ENCODE measurements around the gene TMEM106B. TPM values are rescaled to one million over a fixed set of nuclear protein-coding genes. Genes with fewer than 3 reads are reported as not detected.

Gene TMEM106B
- total RNA-seq, 2 experiments from 2014 or later: 5.6 to 9.6 TPM

- Histone ChIP-seq H3K9me2 (ENCODE audit: insufficient read depth, low read length) (no peaks in the 10 kb centered on the region), H3K4me3 (ENCODE audit: low read depth, low read length, poor library complexity, severe bottlenecking) (no peak overlapping the region), H4K20me1 (ENCODE audit: insufficient read depth, low read length) (no peaks in the 10 kb centered on the region), H3K9me3 (ENCODE audit: low read length) (no peaks in the 10 kb centered on the region), H3K4me1 (ENCODE audit: insufficient read depth, low read length, poor library complexity, severe bottlenecking) (no peaks in the 10 kb centered on the region), H3K79me2 (ENCODE audit: insufficient read depth, low read depth, low read length) (no peaks in the 10 kb centered on the region), H2AFZ (ENCODE audit: low read length) (no peak overlapping the region), H3K4me2 (ENCODE audit: low read length) (no peak overlapping the region), H3K27ac (ENCODE audit: low read depth, low read length, poor library complexity, severe bottlenecking) (no peak overlapping the region), H3K36me3 (ENCODE audit: insufficient read depth, low read length) (no peaks in the 10 kb centered on the region)
- no peak for DNase-seq (ENCODE audit: low spot score)
- ChIA-PET CTCF (ENCODE audit: unreplicated experiment) (no interaction called here), POLR2A (no interaction called here)
- no TSS peak for BruUV-seq (replicated peaks)
- TF ChIP-seq EZH2phosphoT487 (IDR thresholded peaks at IDR 0.05; ENCODE audit: borderline replicate concordance, low read depth, low read length) (no peak), CTCF (conservative IDR thresholded peaks at IDR 0.05; ENCODE audit: low read length) (no peak)
- intact Hi-C loops (cut with micrococcal nuclease; ENCODE audit: unreplicated experiment): no loop called here
These were observed 69.9 kb downstream of the TMEM106B start for GRCh38 chr7:12281038-12281437.

GRCh38 chr7:12287901-12288300 is 76.8 kb downstream of the TMEM106B start:
- H3K36me3 ChIP-seq (ENCODE audit: insufficient read depth, low read length): no peaks in the 10 kb centered on the region
- H3K4me3 ChIP-seq (ENCODE audit: low read depth, low read length, poor library complexity, severe bottlenecking): no peak overlapping the region
- CTCF ChIA-PET (ENCODE audit: unreplicated experiment): no interaction called here
- H2AFZ ChIP-seq (ENCODE audit: low read length): no peak overlapping the region
- BruUV-seq (replicated peaks): no TSS peak
- intact Hi-C loops (cut with micrococcal nuclease; ENCODE audit: unreplicated experiment): no loop called here
- no peaks in the 10 kb centered on the region for H3K9me3 ChIP-seq (ENCODE audit: low read length)
- no peak overlapping the region for H3K4me2 ChIP-seq (ENCODE audit: low read length)
- no peaks in the 10 kb centered on the region for H3K4me1 ChIP-seq (ENCODE audit: insufficient read depth, low read length, poor library complexity, severe bottlenecking)
- no peak for DNase-seq (ENCODE audit: low spot score)
- POLR2A ChIA-PET: interaction anchor here (1.2 kb wide), 1 partner anchor 9 kb away, joined by 4 read pairs; no protein-coding TSS in a partner anchor
- TF ChIP-seq CTCF (conservative IDR thresholded peaks at IDR 0.05; ENCODE audit: low read length) (no peak), EZH2phosphoT487 (IDR thresholded peaks at IDR 0.05; ENCODE audit: borderline replicate concordance, low read depth, low read length) (no peak)
- no peaks in the 10 kb centered on the region for H4K20me1 ChIP-seq (ENCODE audit: insufficient read depth, low read length)
- no peaks in the 10 kb centered on the region for H3K79me2 ChIP-seq (ENCODE audit: insufficient read depth, low read depth, low read length)
- H3K9me2 ChIP-seq (ENCODE audit: insufficient read depth, low read length): no peaks in the 10 kb centered on the region
- no peak overlapping the region for H3K27ac ChIP-seq (ENCODE audit: low read depth, low read length, poor library complexity, severe bottlenecking)

GRCh38 chr7:12289996-12290395 is 78.9 kb downstream of the TMEM106B start:
- ChIA-PET POLR2A (no interaction called here), CTCF (ENCODE audit: unreplicated experiment) (no interaction called here)
- Histone ChIP-seq H3K9me3 (ENCODE audit: low read length) (no peaks in the 10 kb centered on the region), H3K4me1 (ENCODE audit: insufficient read depth, low read length, poor library complexity, severe bottlenecking) (no peaks in the 10 kb centered on the region), H3K79me2 (ENCODE audit: insufficient read depth, low read depth, low read length) (no peaks in the 10 kb centered on the region), H4K20me1 (ENCODE audit: insufficient read depth, low read length) (no peaks in the 10 kb centered on the region), H3K4me3 (ENCODE audit: low read depth, low read length, poor library complexity, severe bottlenecking) (no peak overlapping the region), H3K9me2 (ENCODE audit: insufficient read depth, low read length) (no peaks in the 10 kb centered on the region), H3K36me3 (ENCODE audit: insufficient read depth, low read length) (no peaks in the 10 kb centered on the region), H3K27ac (ENCODE audit: low read depth, low read length, poor library complexity, severe bottlenecking) (no peak overlapping the region), H2AFZ (ENCODE audit: low read length) (no peak overlapping the region), H3K4me2 (ENCODE audit: low read length) (no peak overlapping the region)
- DNase-seq (ENCODE audit: low spot score): no peak
- no TSS peak for BruUV-seq (replicated peaks)
- TF ChIP-seq EZH2phosphoT487 (IDR thresholded peaks at IDR 0.05; ENCODE audit: borderline replicate concordance, low read depth, low read length) (no peak), CTCF (conservative IDR thresholded peaks at IDR 0.05; ENCODE audit: low read length) (no peak)
- intact Hi-C loops (cut with micrococcal nuclease; ENCODE audit: unreplicated experiment): no loop called here

Data from OCI-LY7 (cell line).